ENCODE data around the gene TRPM3.

Gene TRPM3

GRCh38 chr9:70603020-70603411, 518.4 kb downstream of the TRPM3 start:
- no peak overlapping the region for H3K4me3 ChIP-seq (ENCODE audit: low read depth, low read length)
- H3K14ac ChIP-seq (ENCODE audit: low read length): no peak overlapping the region
- no peak overlapping the region for H2BK120ac ChIP-seq (ENCODE audit: insufficient read depth, low read length, poor library complexity)
- no peak overlapping the region for H2BK12ac ChIP-seq (ENCODE audit: low read length)
- no peak for DNase-seq
- no peaks in the 10 kb centered on the region for H3K79me2 ChIP-seq (ENCODE audit: control insufficient read depth, insufficient read depth, low read length, poor library complexity)
- no peaks in the 10 kb centered on the region for H3K79me1 ChIP-seq (ENCODE audit: low read length)
- no peak overlapping the region for H4K12ac ChIP-seq (ENCODE audit: low read depth, low read length)
- no peak overlapping the region for H3K27ac ChIP-seq (ENCODE audit: low read depth, low read length)
- no peak overlapping the region for H4K8ac ChIP-seq (ENCODE audit: low read depth, low read length)
- peaks cover 11 to 15% of the 10 kb centered on the region in 2 experiments for H3K4me1 ChIP-seq (ENCODE audit: control insufficient read depth in 1 of 2, insufficient read depth in 2 of 2, low read length in 2 of 2)
- no CpG with 5 or more reads among the region's 6 CpGs for WGBS (ENCODE audit: extremely low coverage, insufficient coverage, insufficient read length)
- no peaks in the 10 kb centered on the region for H3K36me3 ChIP-seq (ENCODE audit: control insufficient read depth in 1 of 2, insufficient read depth in 2 of 2, low read length in 2 of 2)
- H3K23ac ChIP-seq (ENCODE audit: low read length): no peak overlapping the region
- no peak overlapping the region for H4K91ac ChIP-seq (ENCODE audit: low read depth, low read length)
- H3K9ac ChIP-seq (ENCODE audit: low read length): no peak overlapping the region
- no peak overlapping the region for H2AK5ac ChIP-seq (ENCODE audit: low read length)
- H3K4me2 ChIP-seq (ENCODE audit: low read length): no peak overlapping the region
- no peak overlapping the region for H2AFZ ChIP-seq (ENCODE audit: insufficient read depth, low read length, poor library complexity)
- H3K9me3 ChIP-seq (ENCODE audit: insufficient read depth, low read depth, low read length): no peaks in the 10 kb centered on the region
- H3K4ac ChIP-seq (ENCODE audit: low read depth, low read length): no peak overlapping the region
- no peak overlapping the region for H2BK5ac ChIP-seq (ENCODE audit: low read depth, low read length, poor library complexity)
- no peaks in the 10 kb centered on the region for H3K27me3 ChIP-seq (ENCODE audit: insufficient read depth, low read length)
- no peak overlapping the region for H3K18ac ChIP-seq (ENCODE audit: low read length)

DNA sequence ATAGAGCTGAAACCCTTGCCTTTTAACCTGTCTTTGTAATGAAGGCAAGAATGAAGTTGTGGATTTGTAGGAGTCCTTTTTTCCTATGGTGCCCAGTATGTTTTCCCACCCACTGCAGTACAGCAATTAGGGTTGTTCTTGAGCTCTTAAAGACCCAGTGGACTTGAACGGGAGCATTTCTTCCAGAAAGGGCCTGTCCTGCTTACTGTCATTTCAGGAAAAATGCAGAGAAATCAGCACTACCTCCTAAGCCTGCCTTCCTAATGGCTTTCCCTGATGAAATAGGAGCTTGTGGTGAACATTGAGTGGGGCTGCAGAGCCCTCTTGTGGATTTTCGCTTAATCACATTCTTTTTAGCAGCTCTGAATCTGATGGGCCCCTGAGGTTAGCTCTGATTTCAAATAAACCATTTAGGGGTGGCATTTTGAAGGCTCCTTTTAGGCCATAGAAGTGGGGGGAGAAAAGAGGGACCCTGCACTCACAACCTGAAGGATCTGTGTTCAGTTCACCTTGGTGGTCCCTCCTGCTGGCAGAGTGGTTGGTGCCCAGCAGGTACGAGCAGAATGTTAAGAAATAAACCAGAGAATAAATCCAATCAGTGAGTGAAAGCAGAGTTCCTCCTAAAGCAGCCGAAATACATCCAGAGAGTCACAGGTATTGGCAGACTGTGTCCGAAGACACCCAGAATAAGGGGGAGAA, 519.0 kb downstream of the TRPM3 start:
- Histone ChIP-seq H3K4me3 (ENCODE audit: low read depth, low read length) (no peak overlapping the region), H3K27ac (ENCODE audit: low read depth, low read length) (no peak overlapping the region), H2AFZ (ENCODE audit: insufficient read depth, low read length, poor library complexity) (no peak overlapping the region), H2BK120ac (ENCODE audit: insufficient read depth, low read length, poor library complexity) (no peak overlapping the region), H4K12ac (ENCODE audit: low read depth, low read length) (no peak overlapping the region), H3K79me1 (ENCODE audit: low read length) (no peaks in the 10 kb centered on the region), H3K4me2 (ENCODE audit: low read length) (no peak overlapping the region), H3K23ac (ENCODE audit: low read length) (no peak overlapping the region), H3K9ac (ENCODE audit: low read length) (no peak overlapping the region), H3K4me1 (ENCODE audit: control insufficient read depth in 1 of 2, insufficient read depth in 2 of 2, low read length in 2 of 2) (peaks cover 11 to 12% of the 10 kb centered on the region in 2 experiments), H4K91ac (ENCODE audit: low read depth, low read length) (no peak overlapping the region), H3K27me3 (ENCODE audit: insufficient read depth, low read length) (no peaks in the 10 kb centered on the region), H3K4ac (ENCODE audit: low read depth, low read length) (no peak overlapping the region), H2BK5ac (ENCODE audit: low read depth, low read length, poor library complexity) (no peak overlapping the region), H3K14ac (ENCODE audit: low read length) (no peak overlapping the region), H3K18ac (ENCODE audit: low read length) (no peak overlapping the region), H2AK5ac (ENCODE audit: low read length) (no peak overlapping the region), H4K8ac (ENCODE audit: low read depth, low read length) (no peak overlapping the region), H3K36me3 (ENCODE audit: control insufficient read depth in 1 of 2, insufficient read depth in 2 of 2, low read length in 2 of 2) (no peaks in the 10 kb centered on the region), H2BK12ac (ENCODE audit: low read length) (no peak overlapping the region), H3K79me2 (ENCODE audit: control insufficient read depth, insufficient read depth, low read length, poor library complexity) (no peaks in the 10 kb centered on the region), H3K9me3 (ENCODE audit: insufficient read depth, low read depth, low read length) (no peaks in the 10 kb centered on the region)
- no CpG with 5 or more reads among the region's 5 CpGs for WGBS (ENCODE audit: extremely low coverage, insufficient coverage, insufficient read length)
- peak; percentile 54 to 78 for DNase-seq

- no CpG with 5 or more reads among the region's 31 CpGs for WGBS (ENCODE audit: extremely low coverage, insufficient coverage, insufficient read length)
These were observed 520.1 kb downstream of the TRPM3 start for GRCh38 chr9:70601000-70601951.

GRCh38 chr9:70600506-70600905, 520.9 kb downstream of the TRPM3 start:
- Histone ChIP-seq H2BK120ac (ENCODE audit: insufficient read depth, low read length, poor library complexity) (no peak overlapping the region), H3K18ac (ENCODE audit: low read length) (no peak overlapping the region), H3K4ac (ENCODE audit: low read depth, low read length) (no peak overlapping the region), H3K27ac (ENCODE audit: low read depth, low read length) (no peak overlapping the region), H3K23ac (ENCODE audit: low read length) (no peak overlapping the region), H3K4me3 (ENCODE audit: low read depth, low read length) (no peak overlapping the region), H3K14ac (ENCODE audit: low read length) (no peak overlapping the region), H3K27me3 (ENCODE audit: insufficient read depth, low read length) (no peaks in the 10 kb centered on the region), H3K79me2 (ENCODE audit: control insufficient read depth, insufficient read depth, low read length, poor library complexity) (no peaks in the 10 kb centered on the region), H4K8ac (ENCODE audit: low read depth, low read length) (no peak overlapping the region), H4K12ac (ENCODE audit: low read depth, low read length) (no peak overlapping the region), H2BK12ac (ENCODE audit: low read length) (no peak overlapping the region), H2AFZ (ENCODE audit: insufficient read depth, low read length, poor library complexity) (no peak overlapping the region), H4K91ac (ENCODE audit: low read depth, low read length) (no peak overlapping the region), H2AK5ac (ENCODE audit: low read length) (no peak overlapping the region), H3K9ac (ENCODE audit: low read length) (no peak overlapping the region), H3K4me2 (ENCODE audit: low read length) (no peak overlapping the region), H3K79me1 (ENCODE audit: low read length) (no peaks in the 10 kb centered on the region), H3K4me1 (ENCODE audit: control insufficient read depth in 1 of 2, insufficient read depth in 2 of 2, low read length in 2 of 2) (peaks cover 7 to 8% of the 10 kb centered on the region in 2 experiments), H3K36me3 (ENCODE audit: control insufficient read depth in 1 of 2, insufficient read depth in 2 of 2, low read length in 2 of 2) (no peaks in the 10 kb centered on the region), H3K9me3 (ENCODE audit: insufficient read depth, low read depth, low read length) (no peaks in the 10 kb centered on the region), H2BK5ac (ENCODE audit: low read depth, low read length, poor library complexity) (no peak overlapping the region)
- peak; percentile 7 to 29 for DNase-seq
- no CpG with 5 or more reads among the region's 1 CpG for WGBS (ENCODE audit: extremely low coverage, insufficient coverage, insufficient read length)

More at GRCh38 chr9:70601000-70601951, 520.1 kb downstream of the TRPM3 start:
- Histone ChIP-seq H2AK5ac (ENCODE audit: low read length) (peak overlapping the region; percentile 7), H3K23ac (ENCODE audit: low read length) (no peak overlapping the region), H3K27ac (ENCODE audit: low read depth, low read length) (no peak overlapping the region), H3K4me2 (ENCODE audit: low read length) (no peak overlapping the region), H2BK12ac (ENCODE audit: low read length) (peak overlapping the region; percentile 68), H3K18ac (ENCODE audit: low read length) (peak overlapping the region; percentile 39), H3K9ac (ENCODE audit: low read length) (no peak overlapping the region), H3K36me3 (ENCODE audit: control insufficient read depth in 1 of 2, insufficient read depth in 2 of 2, low read length in 2 of 2) (no peaks in the 10 kb centered on the region), H3K9me3 (ENCODE audit: insufficient read depth, low read depth, low read length) (no peaks in the 10 kb centered on the region), H3K79me2 (ENCODE audit: control insufficient read depth, insufficient read depth, low read length, poor library complexity) (no peaks in the 10 kb centered on the region), H2BK5ac (ENCODE audit: low read depth, low read length, poor library complexity) (no peak overlapping the region), H3K4ac (ENCODE audit: low read depth, low read length) (no peak overlapping the region), H3K4me1 (ENCODE audit: control insufficient read depth in 1 of 2, insufficient read depth in 2 of 2, low read length in 2 of 2) (peaks cover 7 to 8% of the 10 kb centered on the region in 2 experiments), H3K79me1 (ENCODE audit: low read length) (no peaks in the 10 kb centered on the region), H4K91ac (ENCODE audit: low read depth, low read length) (no peak overlapping the region), H4K8ac (ENCODE audit: low read depth, low read length) (peak overlapping the region; percentile 16), H4K12ac (ENCODE audit: low read depth, low read length) (no peak overlapping the region), H3K4me3 (ENCODE audit: low read depth, low read length) (no peak overlapping the region), H3K14ac (ENCODE audit: low read length) (peak overlapping the region; percentile 70), H2BK120ac (ENCODE audit: insufficient read depth, low read length, poor library complexity) (peak overlapping the region; percentile 24), H2AFZ (ENCODE audit: insufficient read depth, low read length, poor library complexity) (peak overlapping the region; percentile 75), H3K27me3 (ENCODE audit: insufficient read depth, low read length) (no peaks in the 10 kb centered on the region)
- DNase-seq: no peak
